NOMO-1 treated with dmso at 0.1 percent for 144 hours (cell line): ENCODE results near the gene FLVCR1.

Source experiments
- DNase-seq: peaks from one replicate; lab custom pipeline; 2025; ENCODE audit not compliant: unreplicated experiment; lab: John Stamatoyannopoulos, UW

The FLVCR1 gene

DNA sequence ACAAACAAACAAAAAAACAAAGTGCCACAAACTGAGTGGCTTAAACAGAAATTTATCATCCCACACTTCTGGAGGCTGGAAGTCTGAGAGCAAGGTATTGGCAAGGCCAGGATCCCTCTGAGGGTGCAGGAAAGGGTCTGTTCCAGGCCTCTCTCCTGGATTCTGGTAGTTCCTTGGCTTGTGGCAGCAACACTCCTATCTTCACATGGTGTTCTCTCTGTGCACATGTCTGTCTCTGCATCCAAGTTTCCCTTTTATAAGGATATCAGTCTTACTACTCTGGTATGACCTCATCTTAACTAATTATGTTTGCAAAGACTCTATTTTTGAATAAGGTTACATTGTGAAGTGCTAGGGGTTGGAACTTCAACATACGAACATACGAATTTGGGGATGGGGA lies 87.0 kb downstream of the FLVCR1 start:
- DNase-seq = no peak

DNA sequence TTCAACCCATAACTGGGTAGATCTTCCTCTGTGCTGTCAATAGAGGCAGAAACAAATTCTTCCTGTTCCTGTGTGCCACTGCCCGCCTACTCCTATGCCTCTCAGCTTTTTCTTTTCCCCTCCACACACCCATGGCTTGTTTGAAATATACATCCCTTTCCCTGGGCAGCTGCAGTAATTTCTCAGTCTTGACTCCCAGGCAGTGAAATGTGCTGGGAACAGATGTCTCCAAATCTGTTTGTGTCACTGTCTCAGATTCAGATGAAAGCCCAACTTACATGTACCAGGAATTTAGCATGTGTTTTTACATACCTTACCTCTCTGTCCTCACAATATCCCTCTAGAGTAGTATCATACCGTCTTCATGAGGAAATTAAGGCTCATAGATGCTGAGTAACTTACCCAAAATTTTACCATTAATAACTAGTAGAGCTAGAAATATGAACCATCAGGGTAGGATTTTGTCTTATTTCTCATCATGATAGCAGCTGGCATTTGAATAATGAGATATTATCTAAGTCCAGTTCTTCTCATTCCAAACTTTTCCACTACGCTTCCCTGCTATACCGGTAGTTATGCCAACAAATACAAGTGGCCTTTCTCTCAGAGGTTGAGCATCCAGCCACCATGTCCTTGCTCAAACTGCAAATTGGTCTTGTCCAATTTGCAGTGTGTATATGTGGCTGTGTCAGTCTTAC lies 87.5 kb downstream of the FLVCR1 start:
- no peak for DNase-seq

DNA sequence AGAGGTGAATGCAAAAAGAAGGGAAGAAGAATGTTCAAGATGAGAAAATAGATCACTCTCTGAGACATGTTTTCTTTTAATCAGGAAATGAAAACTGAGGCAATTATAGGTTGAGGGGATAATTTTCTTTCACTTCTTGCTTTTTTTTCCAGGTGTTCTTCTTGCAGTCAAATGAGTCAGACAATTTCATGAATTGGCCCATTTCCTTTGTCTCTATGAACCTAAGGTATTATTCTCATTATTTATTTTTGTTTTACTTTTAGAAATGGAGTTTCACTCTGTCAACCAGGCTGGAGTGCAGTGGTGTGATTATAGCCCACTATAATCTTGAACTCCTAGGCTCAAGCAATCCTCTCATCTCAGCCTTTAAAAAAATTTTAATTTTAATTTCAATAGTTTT lies 88.8 kb downstream of the FLVCR1 start:
- DNase-seq = no peak
